HepG2 (cell line): ENCODE data around the gene NTSR2. TPM values are rescaled to one million over a fixed set of nuclear protein-coding genes. Genes with fewer than 3 reads are reported as not detected.

Source experiments
- FOSL2 ChIP-seq: sonication (generic); formaldehyde crosslinking; IDR thresholded peaks from 2 replicates; pipeline ENCODE4 v1.4.0; 2020; ENCODE audit warnings: missing genetic modification reagents
- GATAD2A ChIP-seq: IDR thresholded peaks from 2 replicates; pipeline ENCODE4 v1.6.1; 2016
- GZF1 ChIP-seq: sonication (generic); formaldehyde crosslinking; IDR thresholded peaks from 2 replicates; pipeline ENCODE4 v1.5.1; 2020; ENCODE audit warnings: mild to moderate bottlenecking, missing genetic modification reagents
- MIER2 ChIP-seq: IDR thresholded peaks from 2 replicates; pipeline ENCODE4 v1.6.1; 2016; ENCODE audit warnings: missing biosample characterization, missing genetic modification reagents
- NFYC ChIP-seq: IDR thresholded peaks from 2 replicates; pipeline ENCODE4 v1.6.1; 2016; ENCODE audit warnings: missing genetic modification reagents, missing compliant biosample characterization
- RBFOX2 ChIP-seq: fragments of 200-400 bp; formaldehyde crosslinking; IDR thresholded peaks from 2 replicates; pipeline ENCODE4 v1.6.1; 2017; ENCODE audit warnings: low read depth, mild to moderate bottlenecking, low read length
- SRY ChIP-seq: sonication (generic); formaldehyde crosslinking; IDR thresholded peaks from 2 replicates; pipeline ENCODE4 v1.8.0; 2022; ENCODE audit warnings: mild to moderate bottlenecking, missing genetic modification reagents
- TP53 ChIP-seq: sonication (generic); formaldehyde crosslinking; conservative IDR thresholded peaks from 2 replicates; pipeline ENCODE4 v1.4.0; 2020; ENCODE audit warnings: missing genetic modification reagents
- ZNF33A ChIP-seq: sonication (generic); formaldehyde crosslinking; IDR thresholded peaks from 2 replicates; pipeline ENCODE4 v1.5.1; 2020; ENCODE audit warnings: missing genetic modification reagents, mild to moderate bottlenecking, moderate library complexity, borderline replicate concordance
- ZNF772 ChIP-seq: sonication (generic); formaldehyde crosslinking; IDR thresholded peaks from 2 replicates; pipeline ENCODE4 v1.5.0; 2020; ENCODE audit warnings: mild to moderate bottlenecking, missing genetic modification reagents
- ZNF841 ChIP-seq: sonication (generic); formaldehyde crosslinking; IDR thresholded peaks from 2 replicates; pipeline ENCODE4 v1.8.1; 2023; ENCODE audit warnings: missing genetic modification reagents, borderline replicate concordance
- ZSCAN22 ChIP-seq: sonication (generic); formaldehyde crosslinking; IDR thresholded peaks from 2 replicates; pipeline ENCODE4 v1.4.0; 2020; ENCODE audit warnings: mild to moderate bottlenecking, missing genetic modification reagents
- polyA plus RNA-seq, 8 experiments: library from polyadenylated mRNA; depleted of rRNA in 3 of 8; stranded (reverse) in 7 of 8; unstranded in 1 of 8; fragments of >200 nt; fragmentation: Illumina TruSeq in 4 of 8; extraction: Trizol in 4 of 8; gene quantifications; 2 replicates each; pipeline versions ENCODE4 v1.2.1 to v1.2.3, GENCODE V29; 2011 to 2016; ENCODE audit warnings: low read depth in 4 of 8, missing spikeins in 1 of 8, mixed read lengths in 1 of 8; ENCODE audit not compliant: insufficient read depth in 1 of 8
- total RNA-seq, 5 experiments: library from RNA; depleted of rRNA; stranded (reverse); fragments of >200 nt; fragmentation: Illumina TruSeq; extraction: Trizol; gene quantifications; 2 replicates each; pipeline ENCODE4 v1.2.3, GENCODE V29; 2016; ENCODE audit warnings: low read depth in 1 of 5
- TF ChIP-seq, protein P1 (sequence below): sonication (generic); formaldehyde crosslinking; IDR thresholded peaks from 2 replicates; pipeline ENCODE4 v1.5.1; 2020; ENCODE audit warnings: missing genetic modification reagents, mild to moderate bottlenecking, borderline replicate concordance
- TF ChIP-seq, protein P2 (sequence below): IDR thresholded peaks from 2 replicates; pipeline ENCODE4 v1.4.0; 2020; ENCODE audit warnings: mild to moderate bottlenecking, missing genetic modification reagents
- TF ChIP-seq, protein P3 (sequence below): sonication (generic); formaldehyde crosslinking; IDR thresholded peaks from 2 replicates; pipeline ENCODE4 v1.8.1; 2023; ENCODE audit warnings: mild to moderate bottlenecking, moderate library complexity, missing genetic modification reagents
- TF ChIP-seq, protein P4 (sequence below): sonication (generic); IDR thresholded peaks from 2 replicates; pipeline ENCODE4 v1.6.1; 2016; ENCODE audit warnings: low read depth, borderline replicate concordance
- TF ChIP-seq, protein P5 (sequence below): sonication (generic); formaldehyde crosslinking; IDR thresholded peaks from 2 replicates; pipeline ENCODE4 v1.5.1; 2020; ENCODE audit warnings: missing genetic modification reagents, mild to moderate bottlenecking, borderline replicate concordance
- TF ChIP-seq, protein P6 (sequence below): sonication (generic); formaldehyde crosslinking; IDR thresholded peaks from 2 replicates; pipeline ENCODE4 v1.4.0; 2020; ENCODE audit warnings: mild to moderate bottlenecking, missing genetic modification reagents

Gene NTSR2
- total and polyA plus RNA-seq, 2 of the 13 experiments (the other 11 are each of a cell fraction or from before 2014, with no cell fraction given): not detected

DNA sequence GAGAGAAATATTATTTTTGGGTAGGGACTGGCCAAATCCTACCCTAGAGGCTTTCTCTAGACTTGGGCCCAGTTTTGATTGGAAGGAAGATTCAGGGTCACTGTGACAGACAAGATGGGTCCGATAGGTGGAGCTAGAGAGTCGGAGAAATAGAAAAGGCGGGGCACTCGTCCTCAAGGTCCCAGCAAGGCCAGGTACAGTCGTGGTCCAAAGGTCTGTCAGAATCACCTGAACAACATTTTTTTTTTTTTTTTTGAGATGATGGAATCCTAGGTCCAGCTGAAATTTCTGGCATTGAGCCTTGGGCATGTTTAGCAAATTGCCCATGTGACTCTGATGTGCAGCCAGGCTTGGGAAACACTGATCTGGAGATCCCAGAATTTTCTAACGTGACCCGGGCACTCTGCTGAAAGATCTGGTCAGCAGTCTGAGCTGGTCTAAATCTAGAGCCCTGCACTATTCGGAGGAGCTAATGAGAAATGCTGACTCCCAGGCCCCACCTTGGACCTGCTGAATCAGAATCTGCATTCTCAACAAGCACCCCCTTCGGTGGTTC is 23.0 kb upstream of the NTSR2 start (continued):
- TF ChIP-seq, protein P1, sequence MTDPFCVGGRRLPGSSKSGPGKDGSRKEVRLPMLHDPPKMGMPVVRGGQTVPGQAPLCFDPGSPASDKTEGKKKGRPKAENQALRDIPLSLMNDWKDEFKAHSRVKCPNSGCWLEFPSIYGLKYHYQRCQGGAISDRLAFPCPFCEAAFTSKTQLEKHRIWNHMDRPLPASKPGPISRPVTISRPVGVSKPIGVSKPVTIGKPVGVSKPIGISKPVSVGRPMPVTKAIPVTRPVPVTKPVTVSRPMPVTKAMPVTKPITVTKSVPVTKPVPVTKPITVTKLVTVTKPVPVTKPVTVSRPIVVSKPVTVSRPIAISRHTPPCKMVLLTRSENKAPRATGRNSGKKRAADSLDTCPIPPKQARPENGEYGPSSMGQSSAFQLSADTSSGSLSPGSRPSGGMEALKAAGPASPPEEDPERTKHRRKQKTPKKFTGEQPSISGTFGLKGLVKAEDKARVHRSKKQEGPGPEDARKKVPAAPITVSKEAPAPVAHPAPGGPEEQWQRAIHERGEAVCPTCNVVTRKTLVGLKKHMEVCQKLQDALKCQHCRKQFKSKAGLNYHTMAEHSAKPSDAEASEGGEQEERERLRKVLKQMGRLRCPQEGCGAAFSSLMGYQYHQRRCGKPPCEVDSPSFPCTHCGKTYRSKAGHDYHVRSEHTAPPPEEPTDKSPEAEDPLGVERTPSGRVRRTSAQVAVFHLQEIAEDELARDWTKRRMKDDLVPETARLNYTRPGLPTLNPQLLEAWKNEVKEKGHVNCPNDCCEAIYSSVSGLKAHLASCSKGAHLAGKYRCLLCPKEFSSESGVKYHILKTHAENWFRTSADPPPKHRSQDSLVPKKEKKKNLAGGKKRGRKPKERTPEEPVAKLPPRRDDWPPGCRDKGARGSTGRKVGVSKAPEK: no peak
- peak; percentile 69 for TF ChIP-seq GATAD2A (CRISPR knock-in tag)
- TF ChIP-seq, protein P2, sequence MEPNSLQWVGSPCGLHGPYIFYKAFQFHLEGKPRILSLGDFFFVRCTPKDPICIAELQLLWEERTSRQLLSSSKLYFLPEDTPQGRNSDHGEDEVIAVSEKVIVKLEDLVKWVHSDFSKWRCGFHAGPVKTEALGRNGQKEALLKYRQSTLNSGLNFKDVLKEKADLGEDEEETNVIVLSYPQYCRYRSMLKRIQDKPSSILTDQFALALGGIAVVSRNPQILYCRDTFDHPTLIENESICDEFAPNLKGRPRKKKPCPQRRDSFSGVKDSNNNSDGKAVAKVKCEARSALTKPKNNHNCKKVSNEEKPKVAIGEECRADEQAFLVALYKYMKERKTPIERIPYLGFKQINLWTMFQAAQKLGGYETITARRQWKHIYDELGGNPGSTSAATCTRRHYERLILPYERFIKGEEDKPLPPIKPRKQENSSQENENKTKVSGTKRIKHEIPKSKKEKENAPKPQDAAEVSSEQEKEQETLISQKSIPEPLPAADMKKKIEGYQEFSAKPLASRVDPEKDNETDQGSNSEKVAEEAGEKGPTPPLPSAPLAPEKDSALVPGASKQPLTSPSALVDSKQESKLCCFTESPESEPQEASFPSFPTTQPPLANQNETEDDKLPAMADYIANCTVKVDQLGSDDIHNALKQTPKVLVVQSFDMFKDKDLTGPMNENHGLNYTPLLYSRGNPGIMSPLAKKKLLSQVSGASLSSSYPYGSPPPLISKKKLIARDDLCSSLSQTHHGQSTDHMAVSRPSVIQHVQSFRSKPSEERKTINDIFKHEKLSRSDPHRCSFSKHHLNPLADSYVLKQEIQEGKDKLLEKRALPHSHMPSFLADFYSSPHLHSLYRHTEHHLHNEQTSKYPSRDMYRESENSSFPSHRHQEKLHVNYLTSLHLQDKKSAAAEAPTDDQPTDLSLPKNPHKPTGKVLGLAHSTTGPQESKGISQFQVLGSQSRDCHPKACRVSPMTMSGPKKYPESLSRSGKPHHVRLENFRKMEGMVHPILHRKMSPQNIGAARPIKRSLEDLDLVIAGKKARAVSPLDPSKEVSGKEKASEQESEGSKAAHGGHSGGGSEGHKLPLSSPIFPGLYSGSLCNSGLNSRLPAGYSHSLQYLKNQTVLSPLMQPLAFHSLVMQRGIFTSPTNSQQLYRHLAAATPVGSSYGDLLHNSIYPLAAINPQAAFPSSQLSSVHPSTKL (CRISPR knock-in tag): peak; percentile 74
- TF ChIP-seq SRY (CRISPR knock-in tag): no peak
- TF ChIP-seq, protein P3, sequence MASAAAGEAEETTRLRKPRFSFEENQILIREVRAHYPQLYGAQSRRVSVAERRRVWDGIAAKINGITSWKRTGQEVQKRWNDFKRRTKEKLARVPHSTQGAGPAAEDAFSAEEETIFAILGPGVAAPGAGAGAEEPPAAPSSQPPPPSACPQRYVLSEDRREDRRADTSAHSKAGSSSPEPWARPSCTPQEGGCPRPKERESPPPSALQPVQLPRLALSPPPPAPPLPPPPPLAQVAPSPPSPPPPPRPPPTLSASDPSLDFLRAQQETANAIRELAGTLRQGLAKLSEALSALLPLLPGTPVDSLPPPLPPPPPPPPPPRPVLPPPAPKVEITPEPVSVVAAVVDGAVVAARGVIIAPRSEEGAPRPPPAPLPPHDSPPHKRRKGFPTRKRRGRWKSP (CRISPR knock-in tag): no peak
- TF ChIP-seq MIER2 (CRISPR knock-in tag): no peak
- TF ChIP-seq GZF1 (CRISPR knock-in tag): no peak
- TF ChIP-seq, protein P4, sequence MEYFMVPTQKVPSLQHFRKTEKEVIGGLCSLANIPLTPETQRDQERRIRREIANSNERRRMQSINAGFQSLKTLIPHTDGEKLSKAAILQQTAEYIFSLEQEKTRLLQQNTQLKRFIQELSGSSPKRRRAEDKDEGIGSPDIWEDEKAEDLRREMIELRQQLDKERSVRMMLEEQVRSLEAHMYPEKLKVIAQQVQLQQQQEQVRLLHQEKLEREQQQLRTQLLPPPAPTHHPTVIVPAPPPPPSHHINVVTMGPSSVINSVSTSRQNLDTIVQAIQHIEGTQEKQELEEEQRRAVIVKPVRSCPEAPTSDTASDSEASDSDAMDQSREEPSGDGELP: peak; percentile 85; the same call in 1 of the 2 replicates
- TF ChIP-seq, protein P5, sequence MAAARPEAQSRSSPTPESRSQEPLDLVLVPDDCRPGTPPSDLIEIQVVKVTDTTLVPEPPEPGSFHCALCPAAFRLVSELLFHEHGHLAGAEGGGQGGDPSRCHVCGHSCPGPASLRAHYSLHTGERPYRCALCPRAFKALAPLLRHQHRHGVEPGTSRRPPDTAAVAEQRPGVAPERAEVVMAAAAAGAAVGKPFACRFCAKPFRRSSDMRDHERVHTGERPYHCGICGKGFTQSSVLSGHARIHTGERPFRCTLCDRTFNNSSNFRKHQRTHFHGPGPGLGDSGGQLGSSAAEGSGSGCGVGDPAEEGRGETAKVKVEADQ (CRISPR knock-in tag): no peak
- TF ChIP-seq ZSCAN22: no peak
- TF ChIP-seq, protein P6, sequence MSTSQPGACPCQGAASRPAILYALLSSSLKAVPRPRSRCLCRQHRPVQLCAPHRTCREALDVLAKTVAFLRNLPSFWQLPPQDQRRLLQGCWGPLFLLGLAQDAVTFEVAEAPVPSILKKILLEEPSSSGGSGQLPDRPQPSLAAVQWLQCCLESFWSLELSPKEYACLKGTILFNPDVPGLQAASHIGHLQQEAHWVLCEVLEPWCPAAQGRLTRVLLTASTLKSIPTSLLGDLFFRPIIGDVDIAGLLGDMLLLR: no peak
- TF ChIP-seq FOSL2 (CRISPR knock-in tag): peak; percentile 42; the same call in 1 of the 2 replicates
- TF ChIP-seq ZNF772 (CRISPR knock-in tag): no peak
- no peak for TF ChIP-seq ZNF841 (CRISPR knock-in tag)
- no peak for TF ChIP-seq TP53 (CRISPR knock-in tag)
- no peak for TF ChIP-seq NFYC
- TF ChIP-seq RBFOX2: no peak
- TF ChIP-seq ZNF33A (CRISPR knock-in tag): no peak
